Psoas muscle (tissue), 8 donors: ENCODE data around the gene HLA-DRB1. TPM values are rescaled to one million over a fixed set of nuclear protein-coding genes. Genes with fewer than 3 reads are reported as not detected.

Source experiments
- ATAC-seq, 4 donors: fragments of 200-7000 bp; cut with Tn5 transposase; one replicate each; pipeline ENCODE4 v1.9.1; 2020; ENCODE audit warnings: moderate library complexity in 3 of 4, mild to moderate bottlenecking in 2 of 4
- DNase-seq, 2 donors: peaks; one replicate each; pipeline ENCODE4 v3.0.0-alpha.2; 2020
- H3K27ac ChIP-seq: fragments of 200-600 bp; one replicate; pipeline ENCODE4 v1.8.0; 2022
- H3K27me3 ChIP-seq, 3 donors: fragments of 200-600 bp in 1 of 3; one replicate each; pipeline versions ENCODE4 v1.6.1 to v1.8.0; 2013 to 2022; ENCODE audit warnings: low read length in 2 of 3, mild to moderate bottlenecking in 2 of 3, moderate library complexity in 1 of 3; ENCODE audit not compliant: insufficient read depth in 3 of 3
- H3K36me3 ChIP-seq, 2 donors: fragments of 200-600 bp in 1 of 2; one replicate each; pipeline versions ENCODE4 v1.6.1 to v1.8.0; 2013 to 2022; ENCODE audit warnings: low read depth in 1 of 2, mild to moderate bottlenecking in 1 of 2, moderate library complexity in 1 of 2; ENCODE audit not compliant: insufficient read depth in 1 of 2
- H3K4me1 ChIP-seq: fragments of 200-600 bp; one replicate; pipeline ENCODE4 v1.8.0; 2022
- H3K4me3 ChIP-seq: fragments of 200-600 bp; one replicate; pipeline ENCODE4 v1.8.0; 2022; ENCODE audit warnings: mild to moderate bottlenecking
- H3K9me3 ChIP-seq: fragments of 200-600 bp; one replicate; pipeline ENCODE4 v1.8.0; 2022
- CTCF ChIP-seq: fragments of 200-600 bp; IDR thresholded peaks from one replicate; pipeline ENCODE4 v1.8.0; 2022; ENCODE audit warnings: antibody characterized with exemption
- WGBS, 3 donors: extraction: QIAGEN DNeasy Blood & Tissue Kit; methylation state at CpG; one replicate each; pipeline versions ENCODE4 v1.1.6 to v1.1.7; 2013; 5-methylcytosine and 5-hydroxymethylcytosine counted together
- intact Hi-C, 2 donors: fragments of 100-400 bp; cut with DNase I; formaldehyde crosslinking; loops; one replicate each; pipeline versions ENCODE4 v1.11.0 to v1.14.2; 2022
- polyA plus RNA-seq, 3 donors: library from polyadenylated mRNA; stranded (reverse); fragments of 200-250 nt; gene quantifications; one replicate each; pipeline ENCODE4 v1.2.3, GENCODE V29; 2013
- total RNA-seq, 4 donors: library from RNA; stranded (reverse); fragmentation: NEBNext Ultra II Directional in 2 of 4; extraction: Animal tissue kit (Norgen Biotek cat#: 25700) in 2 of 4; gene quantifications; one replicate each; pipeline versions ENCODE4 v1.2.1 to v1.2.4, GENCODE V29; 2021 to 2023
- donor health status: healthy with polysubstance abuse.
- donor health status: DM: no; HTN: no; CAD: no; lungs with moderate emphysema.
- donor health status: Bipolar disorder and iron deficiency.
- donor health status: healthy.
- donor health status: DM: yes; HTN: yes; CAD: no.
- donor health status: DM: no; HTN: no; CAD: no.
- donor health status: DM: no; HTN: no; CAD: no.
- donor health status: DM: yes; HTN: yes; CAD: no.

The HLA-DRB1 gene
- total and polyA plus RNA-seq, 7 donors = 13.2 to 49.4 (median 23.4) TPM

GRCh38 chr6:32607263-32607987, 17.8 kb upstream of the HLA-DRB1 start:
- Histone ChIP-seq H3K27ac (no peak overlapping the region), H3K9me3 (no peaks in the 10 kb centered on the region), H3K27me3 (no peaks in the 10 kb centered on the region), H3K4me1 (no peaks in the 10 kb centered on the region), H3K4me3 (no peak overlapping the region), H3K36me3 (no peaks in the 10 kb centered on the region)
- WGBS, 3 donors = 57 to 92% (median 76%) methylated on average over 2 to 4 of the region's 4 CpGs
- no peak for TF ChIP-seq CTCF
- DNase-seq = no peak
- ATAC-seq = no peak
- intact Hi-C loops = no loop called here

GRCh38 chr6:32604434-32604877, 14.8 kb upstream of the HLA-DRB1 start:
- WGBS, 3 donors = 0 to 17% (median 1%) methylated on average over 3 of the region's 3 CpGs
- no peaks in the 10 kb centered on the region for H3K27me3 ChIP-seq
- no peak overlapping the region for H3K4me3 ChIP-seq
- no peak for TF ChIP-seq CTCF
- H3K9me3 ChIP-seq = no peaks in the 10 kb centered on the region
- ATAC-seq (peak in 1 of 4 donors; percentile 51), DNase-seq (no peak)
- intact Hi-C loops = no loop called here
- H3K4me1 ChIP-seq = no peaks in the 10 kb centered on the region
- no peak overlapping the region for H3K27ac ChIP-seq
- no peaks in the 10 kb centered on the region for H3K36me3 ChIP-seq

GRCh38 chr6:32603888-32604287, 14.2 kb upstream of the HLA-DRB1 start:
- DNase-seq (no peak), ATAC-seq (no peak)
- H3K27me3 ChIP-seq = no peaks in the 10 kb centered on the region
- H3K27ac ChIP-seq = no peak overlapping the region
- no peaks in the 10 kb centered on the region for H3K9me3 ChIP-seq
- no peaks in the 10 kb centered on the region for H3K36me3 ChIP-seq
- no peak for TF ChIP-seq CTCF
- WGBS, 3 donors = 5 to 31% (median 7%) methylated on average over 3 of the region's 3 CpGs
- intact Hi-C loops = no loop called here
- no peaks in the 10 kb centered on the region for H3K4me1 ChIP-seq
- H3K4me3 ChIP-seq = no peak overlapping the region

GRCh38 chr6:32603222-32603621, 13.6 kb upstream of the HLA-DRB1 start:
- H3K27ac ChIP-seq = no peak overlapping the region
- no peaks in the 10 kb centered on the region for H3K9me3 ChIP-seq
- intact Hi-C loops = no loop called here
- no peaks in the 10 kb centered on the region for H3K36me3 ChIP-seq
- no peaks in the 10 kb centered on the region for H3K27me3 ChIP-seq
- no peak for TF ChIP-seq CTCF
- ATAC-seq (no peak), DNase-seq (no peak)
- WGBS, 3 donors = 62 to 85% (median 65%) methylated on average over 3 to 5 of the region's 5 CpGs
- H3K4me3 ChIP-seq = no peak overlapping the region
- no peaks in the 10 kb centered on the region for H3K4me1 ChIP-seq

- TF ChIP-seq CTCF = no peak
- Histone ChIP-seq H3K9me3 (no peaks in the 10 kb centered on the region), H3K4me1 (no peaks in the 10 kb centered on the region), H3K27ac (no peak overlapping the region), H3K27me3 (no peaks in the 10 kb centered on the region), H3K4me3 (no peak overlapping the region), H3K36me3 (no peaks in the 10 kb centered on the region)
- no peak for DNase-seq
- no peak for ATAC-seq
- 53 to 63% (median 61%) methylated on average over 3 of the region's 3 CpGs for WGBS, 3 donors
- intact Hi-C loops = no loop called here
Observed at GRCh38 chr6:32602383-32602782, 12.7 kb upstream of the HLA-DRB1 start.
